HepG2 (cell line): ENCODE results near the gene MTFP1. TPM values are rescaled to one million over a fixed set of nuclear protein-coding genes. Genes with fewer than 3 reads are reported as not detected.

ENCODE experiments used
- ATAC-seq: fragments of 200-7000 bp; cut with Tn5 transposase; 3 replicates; pipeline ENCODE4 v1.9.1; 2020; ENCODE audit warnings: mild to moderate bottlenecking, moderate library complexity
- BruUV-seq: library from RNA; stranded (reverse); fragments of 400-500 nt; replicated peaks from 2 replicates; lab custom pipeline; 2021; lab: Mats Ljungman, UMichigan
- CTCF ChIA-PET: fragments of 300-600 bp; formaldehyde crosslinking; extraction: SDS; loops from one replicate; lab custom pipeline; 2021; ENCODE audit warnings: low total read pairs, inconsistent platforms, low intra/inter-chr PET ratio; lab: Yijun Ruan, JAX
- POLR2A ChIA-PET: fragments of 350-600 bp; sonication (Branson Sonifier 250); formaldehyde crosslinking; loops from one replicate; lab custom pipeline; 2020; ENCODE audit warnings: antibody characterized with exemption, inconsistent platforms; lab: Yijun Ruan, JAX
- DNase-seq: peaks from one replicate; pipeline ENCODE4 v3.0.0-alpha.2; 2015; ENCODE audit warnings: low spot score
- FAIRE-seq: peaks from 3 replicates; lab custom pipeline; 2011; peaks lifted over from hg19 to GRCh38; lab: Jason Lieb, UNC
- H2AFZ ChIP-seq: one replicate; pipeline ENCODE4 v1.6.1; 2011; ENCODE audit warnings: low read length, inconsistent platforms
- H3K27ac ChIP-seq: fragments of 300-600 bp; 3 replicates; pipeline ENCODE4 v1.8.0; 2011; ENCODE audit warnings: mixed run types, mild to moderate bottlenecking, mixed read lengths, low read length, inconsistent platforms; ENCODE audit not compliant: insufficient read depth; ENCODE audit errors: extremely low read length
- H3K27me3 ChIP-seq, 2 experiments: fragments of 200-600 bp in 1 of 2; 2 replicates in 1 of 2; 3 replicates in 1 of 2; pipeline versions ENCODE4 v1.6.0 to v1.8.0; 2011; ENCODE audit warnings: low read length in 2 of 2, mild to moderate bottlenecking in 2 of 2, moderate library complexity in 2 of 2, inconsistent platforms in 1 of 2; ENCODE audit not compliant: insufficient read depth in 2 of 2, control insufficient read depth in 1 of 2
- H3K36me3 ChIP-seq, 2 experiments: fragments of 200-600 bp in 1 of 2; replicated peaks in 1 of 2; 2 replicates in 1 of 2; 3 replicates in 1 of 2; pipeline versions ENCODE4 v1.5.1 to v1.8.0; 2011; ENCODE audit warnings: low read length in 2 of 2, inconsistent platforms in 1 of 2; ENCODE audit not compliant: insufficient read depth in 2 of 2, control insufficient read depth in 1 of 2
- H3K4me1 ChIP-seq: 2 replicates; pipeline ENCODE4 v1.5.1; 2012; ENCODE audit warnings: low read length, inconsistent platforms; ENCODE audit not compliant: insufficient read depth
- H3K4me2 ChIP-seq: 2 replicates; pipeline ENCODE4 v1.6.0; 2011; ENCODE audit warnings: low read depth, low read length, inconsistent platforms
- H3K4me3 ChIP-seq, 3 experiments: fragments of 200-600 bp in 1 of 3; sonication (generic), shearing (Covaris generic) in 1 of 3; replicated peaks in 1 of 3; 2 replicates each; pipeline ENCODE4 v1.5.1; 2011 to 2016; ENCODE audit warnings: low read length in 3 of 3, inconsistent platforms in 2 of 3, low read depth in 2 of 3, mild to moderate bottlenecking in 2 of 3, control low read depth in 1 of 3, mixed read lengths in 1 of 3; ENCODE audit not compliant: insufficient read depth in 1 of 3
- H3K79me2 ChIP-seq: one replicate; pipeline ENCODE4 v1.6.1; 2011; ENCODE audit warnings: low read length, inconsistent platforms; ENCODE audit not compliant: insufficient read depth
- H3K9ac ChIP-seq: 2 replicates; pipeline ENCODE4 v1.6.0; 2011; ENCODE audit warnings: mild to moderate bottlenecking, low read depth, low read length, inconsistent platforms; ENCODE audit not compliant: insufficient read depth
- H3K9me3 ChIP-seq: 2 replicates; pipeline ENCODE4 v1.5.1; 2012; ENCODE audit warnings: mild to moderate bottlenecking, low read length
- H4K20me1 ChIP-seq: 2 replicates; pipeline ENCODE4 v1.6.0; 2011; ENCODE audit warnings: inconsistent platforms, mild to moderate bottlenecking, low read length, moderate library complexity; ENCODE audit not compliant: insufficient read depth
- FOXA1 ChIP-seq, 2 experiments: fragments of 450-650 bp in 1 of 2; sonication (generic) in 1 of 2; formaldehyde crosslinking in 1 of 2; IDR thresholded peaks; 2 replicates each; pipeline versions ENCODE4 v1.4.0 to v1.6.1; 2016 to 2020; ENCODE audit warnings: missing genetic modification reagents in 1 of 2
- GABPB1 ChIP-seq: IDR thresholded peaks from 2 replicates; pipeline ENCODE4 v1.6.1; 2016; ENCODE audit warnings: mild to moderate bottlenecking, missing genetic modification reagents, moderate library complexity, missing compliant biosample characterization
- NFYB ChIP-seq: sonication (generic); formaldehyde crosslinking; IDR thresholded peaks from 2 replicates; pipeline ENCODE4 v1.4.0; 2020; ENCODE audit warnings: missing genetic modification reagents
- PHB2 ChIP-seq: fragments of 450-650 bp; IDR thresholded peaks from 2 replicates; pipeline ENCODE4 v1.6.1; 2018; ENCODE audit not compliant: partially characterized antibody
- TCF7 ChIP-seq: sonication (generic); IDR thresholded peaks from 2 replicates; pipeline ENCODE4 v1.6.1; 2016; ENCODE audit warnings: antibody characterized with exemption, low read depth
- ZNF264 ChIP-seq: sonication (generic); formaldehyde crosslinking; IDR thresholded peaks from 2 replicates; pipeline ENCODE4 v1.4.0; 2020; ENCODE audit warnings: missing genetic modification reagents
- WGBS: methylation state at CpG from one replicate; pipeline ENCODE4 v1.1.6; 2017; ENCODE audit warnings: low lambda C conversion rate; 5-methylcytosine and 5-hydroxymethylcytosine counted together
- in situ Hi-C: cut with HindIII; loops from 2 replicates; pipeline ENCODE4 v1.10.0; 2017; ENCODE audit warnings: low pct_unique_long_range_greater_than_20kb; ENCODE audit not compliant: extremely low pct_ligation_motif_present
- intact Hi-C: fragments of 100-400 bp; cut with micrococcal nuclease; formaldehyde crosslinking; loops from one replicate; pipeline ENCODE4 v1.10.0; 2022; ENCODE audit not compliant: unreplicated experiment
- polyA plus RNA-seq, 8 experiments: library from polyadenylated mRNA; depleted of rRNA in 3 of 8; stranded (reverse) in 7 of 8; unstranded in 1 of 8; fragments of >200 nt; fragmentation: Illumina TruSeq in 4 of 8; extraction: Trizol in 4 of 8; gene quantifications; 2 replicates each; pipeline versions ENCODE4 v1.2.1 to v1.2.3, GENCODE V29; 2011 to 2016; ENCODE audit warnings: low read depth in 4 of 8, missing spikeins in 1 of 8, mixed read lengths in 1 of 8; ENCODE audit not compliant: insufficient read depth in 1 of 8
- total RNA-seq, 5 experiments: library from RNA; depleted of rRNA; stranded (reverse); fragments of >200 nt; fragmentation: Illumina TruSeq; extraction: Trizol; gene quantifications; 2 replicates each; pipeline ENCODE4 v1.2.3, GENCODE V29; 2016; ENCODE audit warnings: low read depth in 1 of 5
- TF ChIP-seq, protein P1 (sequence below): fragments of 450-650 bp; IDR thresholded peaks from 2 replicates; pipeline ENCODE4 v1.6.1; 2016
- TF ChIP-seq, protein P2 (sequence below), 2 experiments: sonication (generic) in 1 of 2; formaldehyde crosslinking in 1 of 2; IDR thresholded peaks; 2 replicates each; pipeline versions ENCODE4 v1.6.1 to v1.9.0; 2014 to 2022; ENCODE audit warnings: antibody characterized with exemption in 1 of 2, borderline replicate concordance in 1 of 2, inconsistent platforms in 1 of 2, low read depth in 1 of 2, missing genetic modification reagents in 1 of 2

The MTFP1 gene
- total and polyA plus RNA-seq, 2 of the 13 experiments (the other 11 are each of a cell fraction or from before 2014, with no cell fraction given): 29.5 to 45.6 TPM

DNA sequence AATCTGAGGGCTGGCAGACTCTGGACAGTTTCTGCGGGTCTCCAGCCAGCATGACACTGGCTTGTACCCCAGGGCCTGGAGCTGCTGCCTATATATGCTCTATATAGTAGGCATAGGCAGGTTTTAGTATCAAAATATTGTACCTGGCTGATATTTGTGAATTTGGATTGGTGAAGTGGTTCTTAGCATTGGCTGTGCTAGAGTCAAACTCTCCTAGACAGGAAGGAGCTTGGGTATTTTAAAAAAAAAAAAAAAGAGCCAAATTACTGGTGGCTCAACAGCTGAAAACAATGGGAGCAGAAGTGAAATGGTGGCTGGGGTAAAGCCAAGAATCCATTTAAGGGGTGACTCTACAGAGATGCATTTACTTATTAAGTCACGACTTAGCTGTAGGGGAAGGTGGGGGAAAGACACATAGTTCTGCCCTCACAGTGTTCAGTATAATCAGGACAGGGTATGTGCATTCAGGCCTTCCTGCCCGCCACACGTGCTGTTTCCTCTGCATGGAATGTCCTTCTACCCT is 11.0 kb upstream of the MTFP1 start:
- POLR2A ChIA-PET: interaction anchor here (2.3 to 8.5 kb wide), 2 partner anchors 8 to 11 kb away, joined by 5 to 42 read pairs; partner anchors contain the start of gene MTFP1
- Histone ChIP-seq H3K4me3 (no peak overlapping the region), H3K79me2 (peaks cover 2% of the 10 kb centered on the region), H3K4me2 (no peak overlapping the region), H3K27me3 (no peaks in the 10 kb centered on the region), H3K4me1 (peaks cover 43% of the 10 kb centered on the region), H3K9ac (no peak overlapping the region), H2AFZ (no peak overlapping the region), H3K9me3 (no peaks in the 10 kb centered on the region), H3K36me3 (peaks cover 8 to 43% of the 10 kb centered on the region in 2 experiments), H3K27ac (no peak overlapping the region), H4K20me1 (no peaks in the 10 kb centered on the region)
- in situ Hi-C loops (no loop called here), intact Hi-C loops (no loop called here)
- TF ChIP-seq, protein P1, sequence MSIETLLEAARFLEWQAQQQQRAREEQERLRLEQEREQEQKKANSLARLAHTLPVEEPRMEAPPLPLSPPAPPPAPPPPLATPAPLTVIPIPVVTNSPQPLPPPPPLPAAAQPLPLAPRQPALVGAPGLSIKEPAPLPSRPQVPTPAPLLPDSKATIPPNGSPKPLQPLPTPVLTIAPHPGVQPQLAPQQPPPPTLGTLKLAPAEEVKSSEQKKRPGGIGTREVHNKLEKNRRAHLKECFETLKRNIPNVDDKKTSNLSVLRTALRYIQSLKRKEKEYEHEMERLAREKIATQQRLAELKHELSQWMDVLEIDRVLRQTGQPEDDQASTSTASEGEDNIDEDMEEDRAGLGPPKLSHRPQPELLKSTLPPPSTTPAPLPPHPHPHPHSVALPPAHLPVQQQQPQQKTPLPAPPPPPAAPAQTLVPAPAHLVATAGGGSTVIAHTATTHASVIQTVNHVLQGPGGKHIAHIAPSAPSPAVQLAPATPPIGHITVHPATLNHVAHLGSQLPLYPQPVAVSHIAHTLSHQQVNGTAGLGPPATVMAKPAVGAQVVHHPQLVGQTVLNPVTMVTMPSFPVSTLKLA: no peak
- TF ChIP-seq NFYB (CRISPR knock-in tag) (no peak), TCF7 (no peak), ZNF264 (no peak), PHB2 (no peak), FOXA1 (IDR thresholded peaks at IDR 0.05) (no peak), FOXA1 (CRISPR knock-in tag; IDR thresholded peaks at IDR 0.05) (no peak), GABPB1 (CRISPR knock-in tag) (no peak)
- TF ChIP-seq, protein P2, sequence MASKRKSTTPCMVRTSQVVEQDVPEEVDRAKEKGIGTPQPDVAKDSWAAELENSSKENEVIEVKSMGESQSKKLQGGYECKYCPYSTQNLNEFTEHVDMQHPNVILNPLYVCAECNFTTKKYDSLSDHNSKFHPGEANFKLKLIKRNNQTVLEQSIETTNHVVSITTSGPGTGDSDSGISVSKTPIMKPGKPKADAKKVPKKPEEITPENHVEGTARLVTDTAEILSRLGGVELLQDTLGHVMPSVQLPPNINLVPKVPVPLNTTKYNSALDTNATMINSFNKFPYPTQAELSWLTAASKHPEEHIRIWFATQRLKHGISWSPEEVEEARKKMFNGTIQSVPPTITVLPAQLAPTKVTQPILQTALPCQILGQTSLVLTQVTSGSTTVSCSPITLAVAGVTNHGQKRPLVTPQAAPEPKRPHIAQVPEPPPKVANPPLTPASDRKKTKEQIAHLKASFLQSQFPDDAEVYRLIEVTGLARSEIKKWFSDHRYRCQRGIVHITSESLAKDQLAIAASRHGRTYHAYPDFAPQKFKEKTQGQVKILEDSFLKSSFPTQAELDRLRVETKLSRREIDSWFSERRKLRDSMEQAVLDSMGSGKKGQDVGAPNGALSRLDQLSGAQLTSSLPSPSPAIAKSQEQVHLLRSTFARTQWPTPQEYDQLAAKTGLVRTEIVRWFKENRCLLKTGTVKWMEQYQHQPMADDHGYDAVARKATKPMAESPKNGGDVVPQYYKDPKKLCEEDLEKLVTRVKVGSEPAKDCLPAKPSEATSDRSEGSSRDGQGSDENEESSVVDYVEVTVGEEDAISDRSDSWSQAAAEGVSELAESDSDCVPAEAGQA (IDR thresholded peaks at IDR 0.05; ENCODE audit: low read depth): no peak
- TF ChIP-seq, protein P2 (CRISPR knock-in tag; IDR thresholded peaks at IDR 0.05; ENCODE audit: borderline replicate concordance): no peak
- CTCF ChIA-PET: no interaction called here
- DNase-seq (no peak), FAIRE-seq (no peak), ATAC-seq (no peak)
- BruUV-seq: no TSS peak
- 97% methylated on average over 4 of the region's 4 CpGs for WGBS
